OCI-LY3 (cell line): ENCODE results near the gene CFAP92.

Experiments
- H2AFZ ChIP-seq: fragments of 200-600, 300-600 bp; shearing (Covaris generic); 2 replicates; pipeline ENCODE4 v1.6.0; 2014; ENCODE audit warnings: antibody characterized with exemption, low read depth, low read length
- H3K27ac ChIP-seq: fragments of 200-600, 300-600 bp; sonication (generic); 2 replicates; pipeline ENCODE4 v1.5.1; 2014; ENCODE audit warnings: mild to moderate bottlenecking, low read length, moderate library complexity, mixed read lengths
- H3K27me3 ChIP-seq: fragments of 200-600, 300-600 bp; sonication (generic); 2 replicates; pipeline ENCODE4 v1.6.1; 2014; ENCODE audit warnings: low read depth, low read length, mixed read lengths
- H3K36me3 ChIP-seq: fragments of 200-600, 300-600 bp; sonication (generic); replicated peaks from 2 replicates; pipeline ENCODE3; 2014; ENCODE audit warnings: low read depth, low read length, mixed read lengths
- H3K4me1 ChIP-seq: fragments of 300-600, 200-600 bp; sonication (generic); 2 replicates; pipeline ENCODE4 v1.6.1; 2014; ENCODE audit warnings: low read length, mixed read lengths
- H3K4me2 ChIP-seq: fragments of 200-600, 300-600 bp; sonication (generic); 2 replicates; pipeline ENCODE4 v1.6.1; 2014; ENCODE audit warnings: low read length, mixed read lengths
- H3K4me3 ChIP-seq: fragments of 300-600, 200-600 bp; sonication (generic); 2 replicates; pipeline ENCODE4 v1.5.1; 2014; ENCODE audit warnings: antibody characterized with exemption, mild to moderate bottlenecking, low read length, moderate library complexity
- H3K79me2 ChIP-seq: fragments of 300-600, 200-600 bp; shearing (Covaris generic); 2 replicates; pipeline ENCODE4 v1.6.1; 2014; ENCODE audit warnings: mild to moderate bottlenecking, low read length, mixed read lengths
- H3K9ac ChIP-seq: fragments of 300-600, 200-600 bp; shearing (Covaris generic); 2 replicates; pipeline ENCODE4 v1.6.0; 2014; ENCODE audit warnings: mild to moderate bottlenecking, low read length, moderate library complexity
- H3K9me3 ChIP-seq: fragments of 200-600, 300-600 bp; shearing (Covaris generic); 2 replicates; pipeline ENCODE4 v1.6.1; 2014; ENCODE audit warnings: low read length, mixed read lengths; ENCODE audit not compliant: insufficient read depth
- H4K20me1 ChIP-seq: fragments of 200-600, 300-600 bp; sonication (generic); 2 replicates; pipeline ENCODE4 v1.6.1; 2016; ENCODE audit warnings: low read length, mixed read lengths; ENCODE audit not compliant: insufficient read depth
- EZH2phosphoT487 ChIP-seq: fragments of 200-600 bp; shearing (Covaris generic); IDR thresholded peaks from 2 replicates; pipeline ENCODE4 v1.6.1; 2018; ENCODE audit warnings: antibody characterized with exemption, mixed run types, low read depth
- TF ChIP-seq, protein P1 (sequence below): fragments of 200-600, 300-600 bp; sonication (generic); IDR thresholded peaks from 2 replicates; pipeline ENCODE4 v1.5.1; 2014; ENCODE audit warnings: antibody characterized with exemption, low read length, low read depth

The CFAP92 gene

DNA sequence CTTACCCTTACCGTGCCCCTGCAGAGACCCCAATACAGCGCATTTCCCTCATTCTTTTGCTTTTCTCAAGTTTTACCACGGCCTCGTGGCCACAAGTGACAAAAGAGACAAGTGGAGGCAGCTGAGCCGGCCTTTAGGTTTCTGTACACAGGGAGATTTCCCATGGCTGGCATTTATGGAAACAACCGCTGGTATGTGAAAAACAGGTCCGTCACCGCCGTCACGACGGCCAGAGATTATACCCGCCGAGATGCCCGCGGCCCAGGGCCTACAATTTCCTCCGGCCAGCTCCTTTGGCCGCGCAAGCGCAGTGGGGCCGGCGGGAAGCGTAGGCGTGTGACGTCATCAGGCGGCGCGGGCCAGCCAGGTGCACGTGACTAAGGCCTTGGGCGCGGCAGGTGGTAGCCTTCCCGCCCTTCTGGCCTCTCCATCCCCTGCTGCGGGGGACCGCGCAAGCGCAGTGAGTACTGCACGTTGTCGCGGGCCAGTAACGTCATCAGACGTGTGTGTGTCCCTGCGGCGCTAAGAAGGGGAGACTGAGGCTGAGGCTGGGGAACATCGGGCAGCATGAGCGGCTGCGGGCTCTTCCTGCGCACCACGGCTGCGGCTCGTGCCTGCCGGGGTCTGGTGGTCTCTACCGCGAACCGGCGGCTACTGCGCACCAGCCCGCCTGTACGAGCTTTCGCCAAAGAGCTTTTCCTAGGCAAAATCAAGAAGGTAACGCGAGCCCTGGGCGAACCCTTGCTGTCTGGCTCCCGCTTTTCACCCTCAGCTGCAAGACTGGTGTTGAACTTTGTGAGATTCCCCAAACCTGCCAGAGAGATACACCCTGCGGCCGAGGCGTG is 114.5 kb downstream of the CFAP92 start, which contains the start of gene ACAD9:
ACAD9 (plus strand) TSS at position 496 of the 845 bp plus-strand sequence; CDS start at position 568, 72 bp downstream.
- no peaks in the 10 kb centered on the region for H3K27me3 ChIP-seq
- H3K4me1 ChIP-seq = peaks cover 15% of the 10 kb centered on the region
- H3K79me2 ChIP-seq = peaks cover 66% of the 10 kb centered on the region
- peak within 1 kb of the TSS; percentile 99 for H3K4me2 ChIP-seq
- H3K9ac ChIP-seq = peak within 1 kb of the TSS; percentile 99
- no peaks in the 10 kb centered on the region for H4K20me1 ChIP-seq
- peak within 1 kb of the TSS; percentile 61 for H3K27ac ChIP-seq
- peaks cover 27% of the 10 kb centered on the region for H3K36me3 ChIP-seq
- peak within 1 kb of the TSS; percentile 96 for H3K4me3 ChIP-seq
- H2AFZ ChIP-seq = peak within 1 kb of the TSS; percentile 85
- TF ChIP-seq, protein P1, sequence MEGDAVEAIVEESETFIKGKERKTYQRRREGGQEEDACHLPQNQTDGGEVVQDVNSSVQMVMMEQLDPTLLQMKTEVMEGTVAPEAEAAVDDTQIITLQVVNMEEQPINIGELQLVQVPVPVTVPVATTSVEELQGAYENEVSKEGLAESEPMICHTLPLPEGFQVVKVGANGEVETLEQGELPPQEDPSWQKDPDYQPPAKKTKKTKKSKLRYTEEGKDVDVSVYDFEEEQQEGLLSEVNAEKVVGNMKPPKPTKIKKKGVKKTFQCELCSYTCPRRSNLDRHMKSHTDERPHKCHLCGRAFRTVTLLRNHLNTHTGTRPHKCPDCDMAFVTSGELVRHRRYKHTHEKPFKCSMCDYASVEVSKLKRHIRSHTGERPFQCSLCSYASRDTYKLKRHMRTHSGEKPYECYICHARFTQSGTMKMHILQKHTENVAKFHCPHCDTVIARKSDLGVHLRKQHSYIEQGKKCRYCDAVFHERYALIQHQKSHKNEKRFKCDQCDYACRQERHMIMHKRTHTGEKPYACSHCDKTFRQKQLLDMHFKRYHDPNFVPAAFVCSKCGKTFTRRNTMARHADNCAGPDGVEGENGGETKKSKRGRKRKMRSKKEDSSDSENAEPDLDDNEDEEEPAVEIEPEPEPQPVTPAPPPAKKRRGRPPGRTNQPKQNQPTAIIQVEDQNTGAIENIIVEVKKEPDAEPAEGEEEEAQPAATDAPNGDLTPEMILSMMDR = no peak
- TF ChIP-seq EZH2phosphoT487 = no peak
- no peaks in the 10 kb centered on the region for H3K9me3 ChIP-seq

DNA sequence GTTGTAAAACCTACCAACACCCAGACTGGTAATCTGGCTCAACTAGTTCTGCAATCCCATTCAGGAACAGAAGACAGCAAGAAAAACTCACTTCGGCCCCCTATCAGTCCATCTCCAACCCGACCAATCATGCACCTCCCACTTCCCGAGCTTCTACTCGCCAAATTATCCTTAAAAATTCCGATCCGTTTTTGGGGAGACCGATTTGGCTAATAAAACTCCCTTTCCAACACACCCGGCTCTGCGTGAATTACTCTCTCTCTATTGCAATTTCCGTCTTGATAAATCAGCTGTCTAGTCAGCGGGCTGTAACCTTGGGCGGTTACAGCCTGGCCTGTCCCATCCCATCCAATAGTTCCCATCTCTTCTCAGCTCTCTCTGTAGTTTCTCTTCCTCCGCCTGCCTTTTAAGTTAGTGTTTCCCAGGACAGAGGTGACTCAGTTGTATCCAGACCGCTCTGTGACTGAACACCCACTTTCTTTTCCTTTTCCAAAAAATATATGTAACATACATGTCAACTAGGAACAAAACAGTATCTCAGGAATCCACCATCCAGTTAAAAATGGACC is 115.2 kb downstream of the CFAP92 start:
- Histone ChIP-seq H3K9me3 (no peaks in the 10 kb centered on the region), H3K27me3 (no peaks in the 10 kb centered on the region), H3K9ac (peak overlapping the region; percentile 99), H3K4me3 (peak overlapping the region; percentile 96), H3K27ac (peak overlapping the region; percentile 61), H3K4me1 (peaks cover 15% of the 10 kb centered on the region), H3K36me3 (peaks cover 22% of the 10 kb centered on the region), H3K79me2 (peaks cover 59% of the 10 kb centered on the region), H2AFZ (peak overlapping the region; percentile 43; the same call in 1 of the 2 replicates), H3K4me2 (peak overlapping the region; percentile 97), H4K20me1 (no peaks in the 10 kb centered on the region)
- TF ChIP-seq EZH2phosphoT487 = no peak
- TF ChIP-seq, protein P1 = no peak

DNA sequence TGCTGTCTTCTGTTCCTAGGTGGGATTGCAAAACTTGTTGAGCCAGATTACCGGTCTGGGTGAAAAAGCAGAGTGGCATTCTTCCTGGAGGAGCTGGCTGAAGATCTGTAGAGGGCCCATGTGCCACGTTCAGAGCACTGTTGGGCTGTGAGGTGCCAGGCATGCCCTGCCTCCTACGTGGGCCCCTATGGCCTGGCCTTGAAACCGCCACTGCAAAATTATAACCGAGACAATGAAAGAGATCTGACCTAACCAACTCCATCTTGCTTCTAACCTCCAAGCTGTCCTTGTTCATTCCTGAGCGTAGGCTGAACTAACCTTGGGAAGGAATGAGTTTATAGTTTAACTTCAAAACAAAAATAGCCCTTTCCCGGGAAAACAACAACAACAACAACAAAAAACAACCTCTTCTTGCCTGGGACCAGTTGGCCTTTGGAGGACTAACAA is 115.8 kb downstream of the CFAP92 start:
- Histone ChIP-seq H2AFZ (no peak overlapping the region), H3K27ac (no peak overlapping the region), H3K4me1 (peaks cover 15% of the 10 kb centered on the region)

More for the DNA sequence above, 115.8 kb downstream of the CFAP92 start:
- Histone ChIP-seq H3K79me2 (peaks cover 53% of the 10 kb centered on the region), H3K27me3 (no peaks in the 10 kb centered on the region), H3K9ac (peak overlapping the region; percentile 99), H4K20me1 (no peaks in the 10 kb centered on the region), H3K36me3 (peaks cover 21% of the 10 kb centered on the region), H3K9me3 (no peaks in the 10 kb centered on the region), H3K4me3 (peak overlapping the region; percentile 96), H3K4me2 (peak overlapping the region; percentile 97)
- TF ChIP-seq, protein P1 = no peak
- TF ChIP-seq EZH2phosphoT487 = no peak
